ENCODE results near the gene CNNM4. TPM values are rescaled to one million over a fixed set of nuclear protein-coding genes. Genes with fewer than 3 reads are reported as not detected.

The CNNM4 gene
- total RNA-seq, 1 donor from 2014 or later = 15.5 TPM

GRCh38 chr2:96846825-96847224, 86.1 kb downstream of the CNNM4 start:
- H3K27ac Mint-ChIP-seq = no peak overlapping the region
- no peak overlapping the region for H3K4me2 ChIP-seq
- peaks cover 9% of the 10 kb centered on the region for H3F3A ChIP-seq (ENCODE audit: low read depth)
- TF ChIP-seq CTCF (IDR thresholded peaks at IDR 0.05) (no peak), EZH2 (IDR thresholded peaks at IDR 0.05) (no peak), EZH2phosphoT487 (IDR thresholded peaks at IDR 0.05) (no peak)
- no peak overlapping the region for H3K4me3 Mint-ChIP-seq
- no peak overlapping the region for H3K27ac ChIP-seq
- H2AFZ ChIP-seq (replicated peaks) = no peak overlapping the region
- H3K4me3 ChIP-seq = no peak overlapping the region
- H3K79me2 ChIP-seq (ENCODE audit: low read depth) = no peaks in the 10 kb centered on the region
- no peak for DNase-seq (ENCODE audit: low spot score)
- peaks cover 11% of the 10 kb centered on the region for H3K27me3 Mint-ChIP-seq (ENCODE audit: insufficient read depth, low read depth)
- H3K36me3 Mint-ChIP-seq = peaks cover 17% of the 10 kb centered on the region
- no peaks in the 10 kb centered on the region for H3K36me3 ChIP-seq
- H4K20me1 ChIP-seq (ENCODE audit: low read depth) = no peaks in the 10 kb centered on the region
- no peaks in the 10 kb centered on the region for H3K9me3 Mint-ChIP-seq
- no peaks in the 10 kb centered on the region for H3K27me3 ChIP-seq
- no peak overlapping the region for H3K9ac ChIP-seq
- no peaks in the 10 kb centered on the region for H3K9me3 ChIP-seq (ENCODE audit: low read depth)
- H3K4me1 Mint-ChIP-seq = peaks cover 20% of the 10 kb centered on the region
- H3K4me1 ChIP-seq = peaks cover 6% of the 10 kb centered on the region

DNA sequence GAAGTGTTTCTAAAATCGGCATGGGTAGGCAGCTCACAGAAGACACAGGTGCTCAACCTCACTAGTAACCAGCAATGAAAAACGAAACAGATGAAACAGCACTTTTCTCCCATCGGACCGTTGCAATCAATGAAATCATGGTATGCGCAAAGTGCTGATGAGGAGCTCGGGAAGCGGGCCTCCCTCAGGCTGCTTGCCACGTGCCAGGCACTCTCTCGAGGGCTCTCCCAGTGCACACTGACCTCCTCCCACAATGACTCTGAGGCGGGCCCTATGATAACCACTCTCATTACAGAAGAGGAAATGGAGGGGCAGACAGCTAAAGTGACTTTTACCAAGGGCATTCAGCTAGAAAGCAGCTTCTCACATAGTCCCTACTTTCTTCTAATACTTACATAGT, 86.9 kb downstream of the CNNM4 start:
- H2AFZ ChIP-seq (replicated peaks) = no peak overlapping the region
- no peak for DNase-seq (ENCODE audit: low spot score)

GRCh38 chr2:96848264-96848663, 87.6 kb downstream of the CNNM4 start:
- H3K27ac Mint-ChIP-seq = peak overlapping the region; percentile 66
- H3K9me3 Mint-ChIP-seq = no peaks in the 10 kb centered on the region
- peaks cover 25% of the 10 kb centered on the region for H3K36me3 Mint-ChIP-seq
- no peak overlapping the region for H3K9ac ChIP-seq
- H3K27ac ChIP-seq = no peak overlapping the region
- no peaks in the 10 kb centered on the region for H3K9me3 ChIP-seq (ENCODE audit: low read depth)
- no peak overlapping the region for H3K4me3 ChIP-seq
- peaks cover 3% of the 10 kb centered on the region for H3F3A ChIP-seq (ENCODE audit: low read depth)
- TF ChIP-seq CTCF (IDR thresholded peaks at IDR 0.05) (no peak), EZH2 (IDR thresholded peaks at IDR 0.05) (no peak), EZH2phosphoT487 (IDR thresholded peaks at IDR 0.05) (no peak)
- H4K20me1 ChIP-seq (ENCODE audit: low read depth) = no peaks in the 10 kb centered on the region
- no peak overlapping the region for H2AFZ ChIP-seq (replicated peaks)
- H3K4me1 Mint-ChIP-seq = peaks cover 13% of the 10 kb centered on the region
- H3K4me3 Mint-ChIP-seq = no peak overlapping the region
- DNase-seq (ENCODE audit: low spot score) = no peak
- no peak overlapping the region for H3K4me2 ChIP-seq
- H3K4me1 ChIP-seq = no peaks in the 10 kb centered on the region
- peaks cover 10% of the 10 kb centered on the region for H3K27me3 Mint-ChIP-seq (ENCODE audit: insufficient read depth, low read depth)
- no peaks in the 10 kb centered on the region for H3K36me3 ChIP-seq
- no peaks in the 10 kb centered on the region for H3K79me2 ChIP-seq (ENCODE audit: low read depth)
- no peaks in the 10 kb centered on the region for H3K27me3 ChIP-seq

More for the DNA sequence above, 86.9 kb downstream of the CNNM4 start:
- Mint-ChIP-seq H3K4me3 (no peak overlapping the region), H3K4me1 (peaks cover 14% of the 10 kb centered on the region), H3K9me3 (no peaks in the 10 kb centered on the region), H3K36me3 (peaks cover 20% of the 10 kb centered on the region), H3K27ac (no peak overlapping the region), H3K27me3 (ENCODE audit: insufficient read depth, low read depth) (peaks cover 13% of the 10 kb centered on the region)
- H3K9me3 ChIP-seq (ENCODE audit: low read depth) = no peaks in the 10 kb centered on the region
- no peaks in the 10 kb centered on the region for H3K79me2 ChIP-seq (ENCODE audit: low read depth)
- H3K36me3 ChIP-seq = no peaks in the 10 kb centered on the region
- H3K27me3 ChIP-seq = no peaks in the 10 kb centered on the region
- no peak for TF ChIP-seq EZH2 (IDR thresholded peaks at IDR 0.05)
- TF ChIP-seq EZH2phosphoT487 (IDR thresholded peaks at IDR 0.05) = no peak
- no peak for TF ChIP-seq CTCF (IDR thresholded peaks at IDR 0.05)
- H3K4me3 ChIP-seq = no peak overlapping the region
- no peaks in the 10 kb centered on the region for H4K20me1 ChIP-seq (ENCODE audit: low read depth)
- no peaks in the 10 kb centered on the region for H3K4me1 ChIP-seq
- peaks cover 6% of the 10 kb centered on the region for H3F3A ChIP-seq (ENCODE audit: low read depth)
- no peak overlapping the region for H3K27ac ChIP-seq
- H3K9ac ChIP-seq = no peak overlapping the region
- H3K4me2 ChIP-seq = no peak overlapping the region
